K562 (cell line): Measurements from ENCODE around the gene TRIP10. TPM values are rescaled to one million over a fixed set of nuclear protein-coding genes. Genes with fewer than 3 reads are reported as not detected.

Source experiments
- ATF1 ChIP-seq, 2 experiments: fragments of 450-650 bp in 1 of 2; IDR thresholded peaks; 2 replicates each; pipeline ENCODE4 v1.6.1; 2016; ENCODE audit warnings: missing compliant biosample characterization in 1 of 2, missing genetic modification characterization in 1 of 2
- ATF7 ChIP-seq: fragments of 450-650 bp; IDR thresholded peaks from 2 replicates; pipeline ENCODE4 v1.7.1; 2014; ENCODE audit warnings: mild to moderate bottlenecking, moderate library complexity
- CBFA2T3 ChIP-seq: fragments of 450-650 bp; IDR thresholded peaks from 2 replicates; pipeline ENCODE4 v1.6.1; 2017
- DACH1 ChIP-seq: fragments of 450-650 bp; IDR thresholded peaks from 2 replicates; pipeline ENCODE4 v1.6.1; 2018; ENCODE audit not compliant: partially characterized antibody
- EZH2 ChIP-seq: IDR thresholded peaks from 2 replicates; pipeline ENCODE4 v1.6.1; 2012; ENCODE audit warnings: low read depth, mild to moderate bottlenecking, inconsistent platforms, low read length, borderline replicate concordance
- HDGF ChIP-seq: fragments of 450-650 bp; IDR thresholded peaks from 2 replicates; pipeline ENCODE4 v1.6.1; 2016
- HMG20B ChIP-seq: fragments of 250-450 bp; sonication (Bioruptor Pico); IDR thresholded peaks from 2 replicates; pipeline ENCODE4 v1.5.0; 2021; ENCODE audit warnings: mild to moderate bottlenecking
- MTA3 ChIP-seq: fragments of 450-650 bp; formaldehyde crosslinking; IDR thresholded peaks from 2 replicates; pipeline ENCODE4 v1.6.1; 2017; ENCODE audit warnings: mild to moderate bottlenecking, borderline replicate concordance
- RNF2 ChIP-seq: sonication (generic); IDR thresholded peaks from 2 replicates; pipeline ENCODE4 v1.6.1; 2016
- SFPQ ChIP-seq: fragments of 200-400 bp; formaldehyde crosslinking; IDR thresholded peaks from 2 replicates; pipeline ENCODE4 v1.6.1; 2017; ENCODE audit warnings: mild to moderate bottlenecking, low read depth, low read length, moderate library complexity
- SMAD1 ChIP-seq: fragments of 150-350 bp; IDR thresholded peaks from 2 replicates; pipeline ENCODE4 v1.6.1; 2014; ENCODE audit warnings: low read length, low read depth; ENCODE audit not compliant: partially characterized antibody
- TCF7 ChIP-seq: sonication (generic); IDR thresholded peaks from 2 replicates; pipeline ENCODE4 v1.6.1; 2016; ENCODE audit warnings: antibody characterized with exemption, borderline replicate concordance
- TEAD1 ChIP-seq, 2 experiments: fragments of 450-650 bp in 1 of 2; sonication (generic) in 1 of 2; formaldehyde crosslinking; IDR thresholded peaks; 2 replicates each; pipeline versions ENCODE4 v1.4.0 to v1.8.0; 2020 to 2022; ENCODE audit warnings: mild to moderate bottlenecking in 2 of 2, missing genetic modification reagents in 1 of 2
- polyA plus RNA-seq, 8 experiments: library from polyadenylated mRNA; depleted of rRNA in 4 of 8; stranded (reverse) in 5 of 8; unstranded in 3 of 8; fragments of >200 nt; fragmentation: Nextera tagmentation in 2 of 8; fragmentation: Illumina TruSeq in 1 of 8; extraction: Ambion mirVana in 2 of 8; extraction: Trizol in 1 of 8; gene quantifications; 2 replicates each; pipeline versions ENCODE4 v1.2.1 to v1.2.3, GENCODE V29; 2011 to 2014; ENCODE audit warnings: inconsistent platforms in 1 of 8, missing spikeins in 1 of 8
- total RNA-seq, 7 experiments: library from RNA; depleted of rRNA in 6 of 7; stranded (reverse); fragments of >200 nt in 6 of 7; fragmentation: Illumina TruSeq in 2 of 7; extraction: Trizol in 2 of 7; gene quantifications; 2 replicates each; pipeline versions ENCODE4 v1.2.1 to v1.2.3, GENCODE V29; 2011 to 2021; ENCODE audit warnings: low replicate concordance in 1 of 7
- TF ChIP-seq, protein P1 (sequence below): sonication (generic); formaldehyde crosslinking; IDR thresholded peaks from 2 replicates; pipeline ENCODE4 v1.8.1; 2023; ENCODE audit warnings: mild to moderate bottlenecking, missing genetic modification reagents, moderate library complexity
- TF ChIP-seq, protein P2 (sequence below): fragments of 450-650 bp; IDR thresholded peaks from 2 replicates; pipeline ENCODE4 v1.6.1; 2016; ENCODE audit warnings: borderline replicate concordance
- TF ChIP-seq, protein P3 (sequence below): sonication (generic); formaldehyde crosslinking; IDR thresholded peaks from 2 replicates; pipeline ENCODE4 v1.8.0; 2023; ENCODE audit warnings: mild to moderate bottlenecking, missing genetic modification reagents
- TF ChIP-seq, protein P4 (sequence below): sonication (generic); formaldehyde crosslinking; IDR thresholded peaks from 2 replicates; pipeline ENCODE4 v1.8.1; 2023; ENCODE audit warnings: mild to moderate bottlenecking, missing genetic modification reagents

The TRIP10 gene
- total and polyA plus RNA-seq, 9 of the 15 experiments (the other 6 are each of a cell fraction or from before 2014, with no cell fraction given) = 1.2 to 66.8 (median 36.1) TPM

- TF ChIP-seq SFPQ (no peak), TCF7 (no peak), SMAD1 (no peak), DACH1 (no peak), CBFA2T3 (peak; percentile 53), HMG20B (CRISPR knock-in tag) (no peak), ATF1 (CRISPR knock-in tag; IDR thresholded peaks at IDR 0.05) (no peak), ATF1 (tag; IDR thresholded peaks at IDR 0.05) (0 out of 2 replicates have a peak, but pooled peaks have one; percentile 7), HDGF (no peak), MTA3 (peak; percentile 53), TEAD1 (CRISPR knock-in tag; IDR thresholded peaks at IDR 0.05) (no peak), EZH2 (no peak), RNF2 (peak; percentile 20; the same call in 1 of the 2 replicates), ATF7 (peak; percentile 24; the same call in 1 of the 2 replicates)
- TF ChIP-seq, protein P1, sequence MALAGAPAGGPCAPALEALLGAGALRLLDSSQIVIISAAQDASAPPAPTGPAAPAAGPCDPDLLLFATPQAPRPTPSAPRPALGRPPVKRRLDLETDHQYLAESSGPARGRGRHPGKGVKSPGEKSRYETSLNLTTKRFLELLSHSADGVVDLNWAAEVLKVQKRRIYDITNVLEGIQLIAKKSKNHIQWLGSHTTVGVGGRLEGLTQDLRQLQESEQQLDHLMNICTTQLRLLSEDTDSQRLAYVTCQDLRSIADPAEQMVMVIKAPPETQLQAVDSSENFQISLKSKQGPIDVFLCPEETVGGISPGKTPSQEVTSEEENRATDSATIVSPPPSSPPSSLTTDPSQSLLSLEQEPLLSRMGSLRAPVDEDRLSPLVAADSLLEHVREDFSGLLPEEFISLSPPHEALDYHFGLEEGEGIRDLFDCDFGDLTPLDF (CRISPR knock-in tag) = no peak
- TF ChIP-seq, protein P2, sequence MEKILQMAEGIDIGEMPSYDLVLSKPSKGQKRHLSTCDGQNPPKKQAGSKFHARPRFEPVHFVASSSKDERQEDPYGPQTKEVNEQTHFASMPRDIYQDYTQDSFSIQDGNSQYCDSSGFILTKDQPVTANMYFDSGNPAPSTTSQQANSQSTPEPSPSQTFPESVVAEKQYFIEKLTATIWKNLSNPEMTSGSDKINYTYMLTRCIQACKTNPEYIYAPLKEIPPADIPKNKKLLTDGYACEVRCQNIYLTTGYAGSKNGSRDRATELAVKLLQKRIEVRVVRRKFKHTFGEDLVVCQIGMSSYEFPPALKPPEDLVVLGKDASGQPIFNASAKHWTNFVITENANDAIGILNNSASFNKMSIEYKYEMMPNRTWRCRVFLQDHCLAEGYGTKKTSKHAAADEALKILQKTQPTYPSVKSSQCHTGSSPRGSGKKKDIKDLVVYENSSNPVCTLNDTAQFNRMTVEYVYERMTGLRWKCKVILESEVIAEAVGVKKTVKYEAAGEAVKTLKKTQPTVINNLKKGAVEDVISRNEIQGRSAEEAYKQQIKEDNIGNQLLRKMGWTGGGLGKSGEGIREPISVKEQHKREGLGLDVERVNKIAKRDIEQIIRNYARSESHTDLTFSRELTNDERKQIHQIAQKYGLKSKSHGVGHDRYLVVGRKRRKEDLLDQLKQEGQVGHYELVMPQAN = peak; percentile 73
- TF ChIP-seq, protein P3, sequence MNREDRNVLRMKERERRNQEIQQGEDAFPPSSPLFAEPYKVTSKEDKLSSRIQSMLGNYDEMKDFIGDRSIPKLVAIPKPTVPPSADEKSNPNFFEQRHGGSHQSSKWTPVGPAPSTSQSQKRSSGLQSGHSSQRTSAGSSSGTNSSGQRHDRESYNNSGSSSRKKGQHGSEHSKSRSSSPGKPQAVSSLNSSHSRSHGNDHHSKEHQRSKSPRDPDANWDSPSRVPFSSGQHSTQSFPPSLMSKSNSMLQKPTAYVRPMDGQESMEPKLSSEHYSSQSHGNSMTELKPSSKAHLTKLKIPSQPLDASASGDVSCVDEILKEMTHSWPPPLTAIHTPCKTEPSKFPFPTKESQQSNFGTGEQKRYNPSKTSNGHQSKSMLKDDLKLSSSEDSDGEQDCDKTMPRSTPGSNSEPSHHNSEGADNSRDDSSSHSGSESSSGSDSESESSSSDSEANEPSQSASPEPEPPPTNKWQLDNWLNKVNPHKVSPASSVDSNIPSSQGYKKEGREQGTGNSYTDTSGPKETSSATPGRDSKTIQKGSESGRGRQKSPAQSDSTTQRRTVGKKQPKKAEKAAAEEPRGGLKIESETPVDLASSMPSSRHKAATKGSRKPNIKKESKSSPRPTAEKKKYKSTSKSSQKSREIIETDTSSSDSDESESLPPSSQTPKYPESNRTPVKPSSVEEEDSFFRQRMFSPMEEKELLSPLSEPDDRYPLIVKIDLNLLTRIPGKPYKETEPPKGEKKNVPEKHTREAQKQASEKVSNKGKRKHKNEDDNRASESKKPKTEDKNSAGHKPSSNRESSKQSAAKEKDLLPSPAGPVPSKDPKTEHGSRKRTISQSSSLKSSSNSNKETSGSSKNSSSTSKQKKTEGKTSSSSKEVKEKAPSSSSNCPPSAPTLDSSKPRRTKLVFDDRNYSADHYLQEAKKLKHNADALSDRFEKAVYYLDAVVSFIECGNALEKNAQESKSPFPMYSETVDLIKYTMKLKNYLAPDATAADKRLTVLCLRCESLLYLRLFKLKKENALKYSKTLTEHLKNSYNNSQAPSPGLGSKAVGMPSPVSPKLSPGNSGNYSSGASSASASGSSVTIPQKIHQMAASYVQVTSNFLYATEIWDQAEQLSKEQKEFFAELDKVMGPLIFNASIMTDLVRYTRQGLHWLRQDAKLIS = no peak; the same call in 1 of the 2 replicates
- TF ChIP-seq, protein P4, sequence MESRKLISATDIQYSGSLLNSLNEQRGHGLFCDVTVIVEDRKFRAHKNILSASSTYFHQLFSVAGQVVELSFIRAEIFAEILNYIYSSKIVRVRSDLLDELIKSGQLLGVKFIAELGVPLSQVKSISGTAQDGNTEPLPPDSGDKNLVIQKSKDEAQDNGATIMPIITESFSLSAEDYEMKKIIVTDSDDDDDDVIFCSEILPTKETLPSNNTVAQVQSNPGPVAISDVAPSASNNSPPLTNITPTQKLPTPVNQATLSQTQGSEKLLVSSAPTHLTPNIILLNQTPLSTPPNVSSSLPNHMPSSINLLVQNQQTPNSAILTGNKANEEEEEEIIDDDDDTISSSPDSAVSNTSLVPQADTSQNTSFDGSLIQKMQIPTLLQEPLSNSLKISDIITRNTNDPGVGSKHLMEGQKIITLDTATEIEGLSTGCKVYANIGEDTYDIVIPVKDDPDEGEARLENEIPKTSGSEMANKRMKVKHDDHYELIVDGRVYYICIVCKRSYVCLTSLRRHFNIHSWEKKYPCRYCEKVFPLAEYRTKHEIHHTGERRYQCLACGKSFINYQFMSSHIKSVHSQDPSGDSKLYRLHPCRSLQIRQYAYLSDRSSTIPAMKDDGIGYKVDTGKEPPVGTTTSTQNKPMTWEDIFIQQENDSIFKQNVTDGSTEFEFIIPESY (CRISPR knock-in tag) = no peak
These were observed 556 bp downstream of the TRIP10 start (continued) for GRCh38 chr19:6739883-6740588.
